Mesothelial cell of epicardium (in vitro differentiated cells): ENCODE measurements around the gene METTL3. TPM values are rescaled to one million over a fixed set of nuclear protein-coding genes. Genes with fewer than 3 reads are reported as not detected.

Experiments
- DNase-seq, 2 experiments: peaks; one replicate each; pipeline ENCODE4 v3.0.0; 2021; ENCODE audit warnings: low spot score in 2 of 2; ENCODE audit not compliant: unreplicated experiment in 2 of 2
- H3K27ac Mint-ChIP-seq: 2 replicates; pipeline ENCODE4 v1.8.0; 2021; ENCODE audit warnings: mixed read lengths
- H3K27me3 Mint-ChIP-seq: 2 replicates; pipeline ENCODE4 v1.8.0; 2021; ENCODE audit warnings: low read depth, mixed read lengths
- H3K36me3 Mint-ChIP-seq: 2 replicates; pipeline ENCODE4 v1.8.0; 2021; ENCODE audit warnings: mixed read lengths
- H3K4me1 Mint-ChIP-seq: 2 replicates; pipeline ENCODE4 v1.8.0; 2021; ENCODE audit warnings: mixed read lengths
- H3K4me3 Mint-ChIP-seq: 2 replicates; pipeline ENCODE4 v1.8.0; 2021; ENCODE audit warnings: mild to moderate bottlenecking, moderate library complexity, mixed read lengths
- H3K9me3 Mint-ChIP-seq: 2 replicates; pipeline ENCODE4 v1.8.0; 2021; ENCODE audit warnings: mixed read lengths
- CTCF ChIP-seq: fragments of 200-600 bp; sonication (generic); IDR thresholded peaks from one replicate; pipeline ENCODE4 v1.5.0; 2021; ENCODE audit warnings: antibody characterized with exemption; ENCODE audit not compliant: unreplicated experiment
- total RNA-seq: library from RNA; stranded (reverse); gene quantifications from 3 replicates; pipeline ENCODE4 v1.2.1, GENCODE V29; 2021

Gene METTL3
- total RNA-seq, 1 donor from 2014 or later: 74.4 TPM

- Mint-ChIP-seq H3K4me3 (peak within 1 kb of the TSS; percentile 100), H3K36me3 (peaks cover 18% of the 10 kb centered on the region), H3K27ac (peak within 1 kb of the TSS; percentile 99), H3K27me3 (no peaks in the 10 kb centered on the region), H3K9me3 (no peaks in the 10 kb centered on the region), H3K4me1 (peaks cover 17% of the 10 kb centered on the region)
- peak; percentile 73 for TF ChIP-seq CTCF
- peak; percentile 90 to 94 for DNase-seq
Observed at GRCh38 chr14:21476925-21477681, 34.0 kb downstream of the METTL3 start, which contains the start of the genes RAB2B and TOX4. Gene RAB2B (minus strand): TSS chr14:21476959. CDS start chr14:21476872, 87 bp downstream. Gene TOX4 (plus strand): TSS chr14:21477195. CDS start chr14:21477279, 84 bp downstream.

- Mint-ChIP-seq H3K9me3 (no peaks in the 10 kb centered on the region), H3K27ac (peak overlapping the region; percentile 99), H3K4me1 (peaks cover 17% of the 10 kb centered on the region), H3K4me3 (peak overlapping the region; percentile 100), H3K36me3 (peaks cover 19% of the 10 kb centered on the region), H3K27me3 (no peaks in the 10 kb centered on the region)
- peak; percentile 77 to 81 for DNase-seq
- TF ChIP-seq CTCF: no peak
Observed at GRCh38 chr14:21476523-21476924, 34.6 kb downstream of the METTL3 start.

- H3K27me3 Mint-ChIP-seq: no peaks in the 10 kb centered on the region
- TF ChIP-seq CTCF: no peak
- H3K27ac Mint-ChIP-seq: peak overlapping the region; percentile 99
- H3K9me3 Mint-ChIP-seq: no peaks in the 10 kb centered on the region
- peaks cover 17% of the 10 kb centered on the region for H3K36me3 Mint-ChIP-seq
- H3K4me1 Mint-ChIP-seq: peaks cover 17% of the 10 kb centered on the region
- DNase-seq: no peak
- peak overlapping the region; percentile 100 for H3K4me3 Mint-ChIP-seq
Observed at GRCh38 chr14:21475767-21476522, 35.2 kb downstream of the METTL3 start.

GRCh38 chr14:21467616-21468015, 43.5 kb downstream of the METTL3 start:
- H3K27ac Mint-ChIP-seq: no peak overlapping the region
- peaks cover 31% of the 10 kb centered on the region for H3K36me3 Mint-ChIP-seq
- no peaks in the 10 kb centered on the region for H3K27me3 Mint-ChIP-seq
- TF ChIP-seq CTCF: no peak
- H3K9me3 Mint-ChIP-seq: no peaks in the 10 kb centered on the region
- H3K4me1 Mint-ChIP-seq: no peaks in the 10 kb centered on the region
- DNase-seq: no peak
- no peak overlapping the region for H3K4me3 Mint-ChIP-seq

- peak within 1 kb of the TSS; percentile 100 for H3K27ac Mint-ChIP-seq
- H3K36me3 Mint-ChIP-seq: peaks cover 8% of the 10 kb centered on the region
- H3K27me3 Mint-ChIP-seq: no peaks in the 10 kb centered on the region
- peak; percentile 65 for TF ChIP-seq CTCF
- H3K4me3 Mint-ChIP-seq: peak within 1 kb of the TSS; percentile 92
- DNase-seq: peak; percentile 97
- peaks cover 23% of the 10 kb centered on the region for H3K4me1 Mint-ChIP-seq
- H3K9me3 Mint-ChIP-seq: no peaks in the 10 kb centered on the region
Observed at GRCh38 chr14:21455912-21456667, 55.0 kb downstream of the METTL3 start, which contains the start of gene CHD8. Gene CHD8 (minus strand): TSS chr14:21456123. CDS start chr14:21431643, 24,480 bp downstream.
